ENCODE measurements around the gene C13orf46.
A peak's percentile ranks its signal among the peaks of the same experiment; 100 is the strongest.

The C13orf46 gene

GRCh38 chr13:113934576-113934975 lies 39.3 kb downstream of the C13orf46 start:
- ChIA-PET CTCF (no interaction called here), POLR2A (no interaction called here)
- no peaks in the 10 kb centered on the region for H3K9me3 ChIP-seq (ENCODE audit: control extremely low read depth in 1 of 5, control insufficient read depth in 4 of 5, insufficient read depth in 2 of 5, low read depth in 1 of 5, low read length in 4 of 5)
- H3K27ac ChIP-seq (ENCODE audit: insufficient read depth in 1 of 2, low read depth in 1 of 2, low read length in 2 of 2, poor library complexity in 1 of 2, severe bottlenecking in 2 of 2): no peak overlapping the region
- no peak overlapping the region for H3K4me3 ChIP-seq (ENCODE audit: control insufficient read depth in 1 of 7, extremely low read depth in 1 of 7, insufficient read depth in 4 of 7, low read depth in 2 of 7, low read length in 6 of 7)
- H3K4me1 ChIP-seq (ENCODE audit: control extremely low read depth in 1 of 4, control insufficient read depth in 4 of 4, insufficient read depth in 4 of 4, low read length in 3 of 4): no peaks in the 10 kb centered on the region
- DNase-seq: no peak
- H3K36me3 ChIP-seq (ENCODE audit: control insufficient read depth in 4 of 4, insufficient read depth in 4 of 4, low read length in 3 of 4): no peaks in the 10 kb centered on the region
- 99% methylated on average over 12 of the region's 14 CpGs for WGBS (ENCODE audit: insufficient coverage)
- peaks cover 0 to 15% (median 6%) of the 10 kb centered on the region in 5 experiments for H3K27me3 ChIP-seq (replicated peaks in 2 of 5; ENCODE audit: control insufficient read depth in 4 of 5, insufficient read depth in 5 of 5, low read length in 4 of 5)

- Histone ChIP-seq H3K27me3 (replicated peaks in 2 of 5; ENCODE audit: control insufficient read depth in 4 of 5, insufficient read depth in 5 of 5, low read length in 4 of 5) (peaks cover 0 to 14% (median 6%) of the 10 kb centered on the region in 5 experiments), H3K27ac (ENCODE audit: insufficient read depth in 1 of 2, low read depth in 1 of 2, low read length in 2 of 2, poor library complexity in 1 of 2, severe bottlenecking in 2 of 2) (no peak overlapping the region), H3K4me3 (ENCODE audit: control insufficient read depth in 1 of 7, extremely low read depth in 1 of 7, insufficient read depth in 4 of 7, low read depth in 2 of 7, low read length in 6 of 7) (no peak overlapping the region), H3K36me3 (ENCODE audit: control insufficient read depth in 4 of 4, insufficient read depth in 4 of 4, low read length in 3 of 4) (no peaks in the 10 kb centered on the region), H3K9me3 (ENCODE audit: control extremely low read depth in 1 of 5, control insufficient read depth in 4 of 5, insufficient read depth in 2 of 5, low read depth in 1 of 5, low read length in 4 of 5) (no peaks in the 10 kb centered on the region), H3K4me1 (ENCODE audit: control extremely low read depth in 1 of 4, control insufficient read depth in 4 of 4, insufficient read depth in 4 of 4, low read length in 3 of 4) (no peaks in the 10 kb centered on the region)
- DNase-seq: no peak
- 99% methylated on average over 21 of the region's 22 CpGs for WGBS (ENCODE audit: insufficient coverage)
- CTCF ChIA-PET: interaction anchor here (1.0 kb wide), 1 partner anchor 78 kb away, joined by 4 read pairs; no protein-coding TSS in a partner anchor
- POLR2A ChIA-PET: no interaction called here
Measured at GRCh38 chr13:113933901-113934300, 40.0 kb downstream of the C13orf46 start.

- 95% methylated on average over 14 of the region's 16 CpGs for WGBS (ENCODE audit: insufficient coverage)
- no peak for DNase-seq
Measured at GRCh38 chr13:113931841-113932459, 41.9 kb downstream of the C13orf46 start.

GRCh38 chr13:113930671-113931637 lies 42.9 kb downstream of the C13orf46 start:
- Histone ChIP-seq H3K27me3 (replicated peaks in 2 of 5; ENCODE audit: control insufficient read depth in 4 of 5, insufficient read depth in 5 of 5, low read length in 4 of 5) (peaks cover 0 to 21% (median 4%) of the 10 kb centered on the region in 5 experiments), H3K36me3 (ENCODE audit: control insufficient read depth in 4 of 4, insufficient read depth in 4 of 4, low read length in 3 of 4) (no peaks in the 10 kb centered on the region), H3K4me3 (ENCODE audit: control insufficient read depth in 1 of 7, extremely low read depth in 1 of 7, insufficient read depth in 4 of 7, low read depth in 2 of 7, low read length in 6 of 7) (no peak overlapping the region), H3K9me3 (ENCODE audit: control extremely low read depth in 1 of 5, control insufficient read depth in 4 of 5, insufficient read depth in 2 of 5, low read depth in 1 of 5, low read length in 4 of 5) (no peaks in the 10 kb centered on the region), H3K27ac (ENCODE audit: insufficient read depth in 1 of 2, low read depth in 1 of 2, low read length in 2 of 2, poor library complexity in 1 of 2, severe bottlenecking in 2 of 2) (no peak overlapping the region), H3K4me1 (ENCODE audit: control extremely low read depth in 1 of 4, control insufficient read depth in 4 of 4, insufficient read depth in 4 of 4, low read length in 3 of 4) (peaks cover 0 to 2% (median 1%) of the 10 kb centered on the region in 4 experiments)
- WGBS (ENCODE audit: insufficient coverage): 89% methylated on average over 25 of the region's 36 CpGs
- ChIA-PET CTCF (interaction anchor here (0.6 kb wide), 1 partner anchor 191 kb away, joined by 3 read pairs; no protein-coding TSS in a partner anchor), POLR2A (interaction anchor here (0.8 kb wide), 1 partner anchor 14 kb away, joined by 3 read pairs; no protein-coding TSS in a partner anchor)
- DNase-seq: peak in 2 of 3 donors; percentile 55 to 71

More at GRCh38 chr13:113931841-113932459, 41.9 kb downstream of the C13orf46 start:
- no peak overlapping the region for H3K4me3 ChIP-seq (ENCODE audit: control insufficient read depth in 1 of 7, extremely low read depth in 1 of 7, insufficient read depth in 4 of 7, low read depth in 2 of 7, low read length in 6 of 7)
- peaks cover 0 to 19% (median 4%) of the 10 kb centered on the region in 5 experiments for H3K27me3 ChIP-seq (replicated peaks in 2 of 5; ENCODE audit: control insufficient read depth in 4 of 5, insufficient read depth in 5 of 5, low read length in 4 of 5)
- no peaks in the 10 kb centered on the region for H3K9me3 ChIP-seq (ENCODE audit: control extremely low read depth in 1 of 5, control insufficient read depth in 4 of 5, insufficient read depth in 2 of 5, low read depth in 1 of 5, low read length in 4 of 5)
- no peak overlapping the region for H3K27ac ChIP-seq (ENCODE audit: insufficient read depth in 1 of 2, low read depth in 1 of 2, low read length in 2 of 2, poor library complexity in 1 of 2, severe bottlenecking in 2 of 2)
- CTCF ChIA-PET: no interaction called here
- POLR2A ChIA-PET: no interaction called here
- H3K36me3 ChIP-seq (ENCODE audit: control insufficient read depth in 4 of 4, insufficient read depth in 4 of 4, low read length in 3 of 4): no peaks in the 10 kb centered on the region
- H3K4me1 ChIP-seq (ENCODE audit: control extremely low read depth in 1 of 4, control insufficient read depth in 4 of 4, insufficient read depth in 4 of 4, low read length in 3 of 4): peaks cover 0 to 2% (median 1%) of the 10 kb centered on the region in 4 experiments

- H3K4me1 ChIP-seq (ENCODE audit: control extremely low read depth in 1 of 4, control insufficient read depth in 4 of 4, insufficient read depth in 4 of 4, low read length in 3 of 4): peaks cover 0 to 2% (median 1%) of the 10 kb centered on the region in 4 experiments
- H3K9me3 ChIP-seq (ENCODE audit: control extremely low read depth in 1 of 5, control insufficient read depth in 4 of 5, insufficient read depth in 2 of 5, low read depth in 1 of 5, low read length in 4 of 5): no peaks in the 10 kb centered on the region
- no peaks in the 10 kb centered on the region for H3K36me3 ChIP-seq (ENCODE audit: control insufficient read depth in 4 of 4, insufficient read depth in 4 of 4, low read length in 3 of 4)
- H3K27me3 ChIP-seq (replicated peaks in 2 of 5; ENCODE audit: control insufficient read depth in 4 of 5, insufficient read depth in 5 of 5, low read length in 4 of 5): peaks cover 0 to 19% (median 4%) of the 10 kb centered on the region in 5 experiments
- H3K4me3 ChIP-seq (ENCODE audit: control insufficient read depth in 1 of 7, extremely low read depth in 1 of 7, insufficient read depth in 4 of 7, low read depth in 2 of 7, low read length in 6 of 7): no peak overlapping the region
- DNase-seq: no peak
- no peak overlapping the region for H3K27ac ChIP-seq (ENCODE audit: insufficient read depth in 1 of 2, low read depth in 1 of 2, low read length in 2 of 2, poor library complexity in 1 of 2, severe bottlenecking in 2 of 2)
- ChIA-PET POLR2A (interaction anchor here (0.8 kb wide), 1 partner anchor 13 kb away, joined by 3 read pairs; no protein-coding TSS in a partner anchor), CTCF (interaction anchor here (0.5 to 0.6 kb wide), 2 partner anchors 190 to 307 kb away, joined by 3 to 4 read pairs; no protein-coding TSS in a partner anchor)
- WGBS (ENCODE audit: insufficient coverage): 95% methylated on average over 33 of the region's 38 CpGs
Measured at GRCh38 chr13:113929628-113930615, 44.0 kb downstream of the C13orf46 start.

GRCh38 chr13:113928685-113929627 lies 44.9 kb downstream of the C13orf46 start:
- Histone ChIP-seq H3K27me3 (replicated peaks in 2 of 5; ENCODE audit: control insufficient read depth in 4 of 5, insufficient read depth in 5 of 5, low read length in 4 of 5) (peaks cover 0 to 18% (median 3%) of the 10 kb centered on the region in 5 experiments), H3K27ac (ENCODE audit: insufficient read depth in 1 of 2, low read depth in 1 of 2, low read length in 2 of 2, poor library complexity in 1 of 2, severe bottlenecking in 2 of 2) (no peak overlapping the region), H3K9me3 (ENCODE audit: control extremely low read depth in 1 of 5, control insufficient read depth in 4 of 5, insufficient read depth in 2 of 5, low read depth in 1 of 5, low read length in 4 of 5) (no peaks in the 10 kb centered on the region), H3K36me3 (ENCODE audit: control insufficient read depth in 4 of 4, insufficient read depth in 4 of 4, low read length in 3 of 4) (no peaks in the 10 kb centered on the region), H3K4me3 (ENCODE audit: control insufficient read depth in 1 of 7, extremely low read depth in 1 of 7, insufficient read depth in 4 of 7, low read depth in 2 of 7, low read length in 6 of 7) (no peak overlapping the region), H3K4me1 (ENCODE audit: control extremely low read depth in 1 of 4, control insufficient read depth in 4 of 4, insufficient read depth in 4 of 4, low read length in 3 of 4) (peaks cover 0 to 2% (median 1%) of the 10 kb centered on the region in 4 experiments)
- DNase-seq: no peak
- 97% methylated on average over 24 of the region's 26 CpGs for WGBS (ENCODE audit: insufficient coverage)
- POLR2A ChIA-PET: no interaction called here
- CTCF ChIA-PET: no interaction called here

All from common myeloid progenitor, CD34-positive (primary cell).